ENCODE data around the gene CPM.

DNA sequence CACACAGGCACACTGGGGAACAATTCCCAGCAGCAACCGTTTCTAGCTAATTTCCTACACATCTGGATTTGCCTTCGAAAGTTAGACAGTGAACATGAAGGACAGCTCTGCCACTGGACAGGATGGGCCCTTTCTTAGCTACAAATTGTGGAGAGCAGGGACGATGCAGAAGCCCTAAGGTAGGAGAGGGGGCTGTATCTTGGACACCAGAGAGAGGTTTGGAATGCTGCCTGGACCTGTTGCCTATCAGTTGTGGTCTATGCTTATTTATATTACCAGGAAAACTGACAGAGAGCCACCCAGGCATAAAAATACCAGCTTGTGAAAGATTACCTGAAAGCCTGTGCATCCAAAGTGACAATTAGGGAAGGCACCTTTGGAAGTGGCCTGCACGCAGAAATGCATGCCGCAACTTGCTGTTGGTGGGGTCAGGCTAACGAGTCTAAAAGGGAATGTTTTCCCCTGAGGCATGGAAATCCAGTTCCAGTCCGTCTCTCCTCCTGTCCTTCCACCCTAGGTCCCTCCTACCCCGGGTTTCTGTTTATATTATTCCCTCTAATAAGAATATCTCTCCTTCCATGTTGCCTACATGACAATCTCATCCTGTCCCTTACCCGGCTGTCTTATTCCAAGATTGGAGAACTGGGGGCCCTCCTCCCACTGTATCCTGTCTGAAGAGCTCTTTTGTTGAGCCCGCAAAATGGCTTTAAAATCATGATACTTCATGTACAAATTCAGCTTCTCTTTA, 64.8 kb downstream of the CPM start:
- TF ChIP-seq GATA3 (IDR thresholded peaks at IDR 0.05; ENCODE audit: low read depth, low read length) (no peak), GATA2 (IDR thresholded peaks at IDR 0.05; ENCODE audit: low read depth, low read length) (no peak)
